Ovary (tissue), 9 donors: ENCODE results near the gene IL21R. TPM values are rescaled to one million over a fixed set of nuclear protein-coding genes. Genes with fewer than 3 reads are reported as not detected.
"Not testable (repeated sequence)": the region's sequence is repeated elsewhere in the genome, so short reads cannot be mapped to it uniquely, and the experiment has no call there.

Experiments used
- DNase-seq, 5 donors: peaks; one replicate each; pipeline ENCODE4 v3.0.0-alpha.2; 2019 to 2020
- H3K27ac ChIP-seq, 2 donors: fragments of 200-600 bp; one replicate each; pipeline versions ENCODE4 v1.5.1 to v1.8.0; 2019 to 2022
- H3K27me3 ChIP-seq: fragments of 200-600 bp; one replicate; pipeline ENCODE4 v1.8.0; 2022
- H3K36me3 ChIP-seq: fragments of 200-600 bp; sonication (generic); one replicate; pipeline ENCODE4 v1.5.1; 2019
- H3K4me1 ChIP-seq: one replicate; pipeline ENCODE4 v1.8.1; 2013; ENCODE audit warnings: mild to moderate bottlenecking, moderate library complexity; ENCODE audit not compliant: insufficient read depth
- H3K4me3 ChIP-seq: fragments of 200-600 bp; sonication (generic); one replicate; pipeline ENCODE4 v1.5.1; 2017
- H3K9me3 ChIP-seq, 2 donors: fragments of 200-600 bp in 1 of 2; sonication (generic) in 1 of 2; one replicate each; pipeline versions ENCODE4 v1.5.1 to v1.8.1; 2013 to 2019; ENCODE audit warnings: mild to moderate bottlenecking in 1 of 2, moderate library complexity in 1 of 2
- EP300 ChIP-seq: sonication (generic); formaldehyde crosslinking; IDR thresholded peaks from one replicate; pipeline ENCODE4 v1.6.1; 2017; ENCODE audit warnings: antibody characterized with exemption
- POLR2A ChIP-seq: fragments of 450-650 bp; IDR thresholded peaks from one replicate; pipeline ENCODE4 v1.6.1; 2017; ENCODE audit warnings: antibody characterized with exemption, mild to moderate bottlenecking, moderate library complexity
- WGBS, 3 donors: extraction: QIAGEN DNeasy Blood & Tissue Kit in 1 of 3; methylation state at CpG; one replicate each; pipeline versions ENCODE4 v1.1.5 to v1.1.7; 2013 to 2017; 5-methylcytosine and 5-hydroxymethylcytosine counted together
- intact Hi-C, 4 donors: fragments of 100-400 bp; cut with DNase I; formaldehyde crosslinking; loops; one replicate each; pipeline versions ENCODE4 v1.11.0 to v1.15.1; 2022 to 2023
- polyA plus RNA-seq, 2 donors: library from polyadenylated mRNA; stranded (reverse); fragments of 200-250 nt in 1 of 2; fragments of 350-450 nt in 1 of 2; fragmentation: Illumina TruSeq in 1 of 2; extraction: RNeasy Lipid Tissue Mini Kit (QIAGEN cat#74804) in 1 of 2; gene quantifications; one replicate each; pipeline ENCODE4 v1.2.3, GENCODE V29; 2013 to 2014
- total RNA-seq, 7 donors: library from RNA; depleted of rRNA in 2 of 7; stranded (reverse); fragments of >200 nt in 2 of 7; fragmentation: NEBNext Ultra II Directional in 3 of 7; extraction: Animal tissue kit (Norgen Biotek cat#: 25700) in 3 of 7; gene quantifications; one replicate each; pipeline versions ENCODE4 v1.1.0 to v1.2.4, GENCODE V29; 2016 to 2023
- TF ChIP-seq, protein P1 (sequence below), 3 donors: fragments of 450-650 bp in 2 of 3; fragments of 200-600 bp in 1 of 3; IDR thresholded peaks; one replicate each; pipeline versions ENCODE4 v1.5.1 to v1.8.0; 2016 to 2022; ENCODE audit warnings: antibody characterized with exemption in 3 of 3, mild to moderate bottlenecking in 1 of 3
- donor health status: DM: no; HTN: no; CAD: no; lungs with moderate emphysema.
- donor health status: DM: no; HTN: no; CAD: no.
- donor health status: Bipolar disorder and iron deficiency.
- donor health status: DM: yes; HTN: yes; CAD: no.
- donor health status: DM: no; HTN: no; CAD: no.
- donor health status: DM: yes; HTN: yes; CAD: no.

IL21R gene
- total and polyA plus RNA-seq, 9 donors, result 0.01 to 1.00 (median 0.23) TPM; not detected in 2

DNA sequence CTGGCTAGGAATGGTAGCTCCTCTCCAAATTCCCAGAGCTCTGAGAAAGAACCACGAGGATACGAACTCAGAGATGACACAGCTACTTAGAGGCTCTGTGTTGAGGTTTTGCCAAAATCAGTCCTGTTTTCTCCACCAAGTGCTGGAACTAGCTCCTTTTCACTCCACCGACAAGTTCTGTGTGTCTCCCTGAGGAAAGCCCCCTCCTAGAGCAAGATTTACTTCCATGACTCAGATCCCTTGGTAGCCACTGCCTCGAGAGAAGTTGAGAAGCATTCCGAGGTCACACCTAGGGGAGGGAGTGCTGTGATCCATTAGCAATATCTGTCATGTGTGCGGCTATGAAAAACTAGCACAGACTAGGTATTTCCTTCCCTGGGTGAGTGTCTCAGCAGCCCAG, 30.6 kb downstream of the IL21R start:
- Histone ChIP-seq H3K36me3 (no peaks in the 10 kb centered on the region), H3K9me3 (no peaks in the 10 kb centered on the region), H3K27me3 (no peaks in the 10 kb centered on the region), H3K4me1 (no peaks in the 10 kb centered on the region), H3K27ac (no peak overlapping the region), H3K4me3 (no peak overlapping the region)
- intact Hi-C loops, result no loop called here
- WGBS, 3 donors, result 10 to 13% (median 11%) methylated on average over 6 of the region's 6 CpGs
- TF ChIP-seq EP300, result no peak
- TF ChIP-seq POLR2A, result no peak
- TF ChIP-seq, protein P1, sequence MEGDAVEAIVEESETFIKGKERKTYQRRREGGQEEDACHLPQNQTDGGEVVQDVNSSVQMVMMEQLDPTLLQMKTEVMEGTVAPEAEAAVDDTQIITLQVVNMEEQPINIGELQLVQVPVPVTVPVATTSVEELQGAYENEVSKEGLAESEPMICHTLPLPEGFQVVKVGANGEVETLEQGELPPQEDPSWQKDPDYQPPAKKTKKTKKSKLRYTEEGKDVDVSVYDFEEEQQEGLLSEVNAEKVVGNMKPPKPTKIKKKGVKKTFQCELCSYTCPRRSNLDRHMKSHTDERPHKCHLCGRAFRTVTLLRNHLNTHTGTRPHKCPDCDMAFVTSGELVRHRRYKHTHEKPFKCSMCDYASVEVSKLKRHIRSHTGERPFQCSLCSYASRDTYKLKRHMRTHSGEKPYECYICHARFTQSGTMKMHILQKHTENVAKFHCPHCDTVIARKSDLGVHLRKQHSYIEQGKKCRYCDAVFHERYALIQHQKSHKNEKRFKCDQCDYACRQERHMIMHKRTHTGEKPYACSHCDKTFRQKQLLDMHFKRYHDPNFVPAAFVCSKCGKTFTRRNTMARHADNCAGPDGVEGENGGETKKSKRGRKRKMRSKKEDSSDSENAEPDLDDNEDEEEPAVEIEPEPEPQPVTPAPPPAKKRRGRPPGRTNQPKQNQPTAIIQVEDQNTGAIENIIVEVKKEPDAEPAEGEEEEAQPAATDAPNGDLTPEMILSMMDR (IDR thresholded peaks at IDR 0.05), result no peak
- no peak for DNase-seq

DNA sequence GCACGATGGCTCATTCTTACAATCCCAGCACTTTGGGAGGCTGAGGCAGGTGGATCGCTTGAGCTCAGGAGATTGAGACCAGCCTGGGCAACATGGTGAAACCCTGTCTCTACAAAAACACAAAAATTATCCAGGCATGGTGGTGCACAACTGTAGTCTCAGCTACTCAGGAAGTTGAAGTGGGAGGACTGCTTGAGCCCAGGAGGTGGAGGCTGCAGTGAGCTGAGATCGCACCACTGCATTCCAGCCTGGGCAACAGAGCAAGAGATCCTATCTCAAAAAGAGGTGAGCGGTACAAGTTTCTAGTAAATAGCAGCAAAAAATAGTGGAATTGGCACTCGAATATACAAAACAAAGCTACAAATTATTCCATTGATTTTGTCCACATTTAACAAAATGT, 31.2 kb downstream of the IL21R start:
- H3K27ac ChIP-seq, H3K4me3 ChIP-seq, H3K36me3 ChIP-seq, H3K4me1 ChIP-seq, H3K9me3 ChIP-seq, H3K27me3 ChIP-seq, intact Hi-C loops: not testable (repeated sequence)
- DNase-seq, result peak in 1 of 5 donors; percentile 1
- WGBS, 3 donors, result 71 to 77% (median 72%) methylated on average over 5 of the region's 5 CpGs

DNA sequence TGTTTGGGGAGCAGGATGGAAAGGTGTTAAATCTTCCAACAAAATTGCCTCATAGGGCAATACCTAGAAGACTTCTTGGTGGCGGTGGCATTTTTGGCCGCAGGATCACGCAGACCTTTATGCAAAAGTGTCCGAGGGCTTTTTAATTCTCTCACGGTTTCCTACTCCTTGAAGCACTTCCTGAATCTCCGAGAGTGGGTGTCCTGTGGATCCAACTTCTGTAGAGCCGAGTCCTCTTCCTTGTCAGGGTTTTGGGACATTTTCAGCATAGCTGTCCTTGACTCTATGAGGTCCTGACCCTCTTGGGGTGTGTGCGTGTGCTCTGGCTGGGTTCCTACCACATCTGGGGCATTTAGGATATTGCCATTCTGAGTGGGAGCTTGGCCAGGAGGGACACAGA, 31.7 kb downstream of the IL21R start:
- DNase-seq, result no peak
- H3K4me1 ChIP-seq, result no peaks in the 10 kb centered on the region
- TF ChIP-seq EP300, result no peak
- no peak for TF ChIP-seq POLR2A
- TF ChIP-seq, protein P1 (IDR thresholded peaks at IDR 0.05), result no peak
- no peaks in the 10 kb centered on the region for H3K9me3 ChIP-seq
- no peak overlapping the region for H3K4me3 ChIP-seq
- H3K27me3 ChIP-seq, result no peaks in the 10 kb centered on the region
- no peaks in the 10 kb centered on the region for H3K36me3 ChIP-seq
- WGBS, 3 donors, result 64 to 71% (median 67%) methylated on average over 8 of the region's 8 CpGs
- intact Hi-C loops, result no loop called here
- no peak overlapping the region for H3K27ac ChIP-seq

DNA sequence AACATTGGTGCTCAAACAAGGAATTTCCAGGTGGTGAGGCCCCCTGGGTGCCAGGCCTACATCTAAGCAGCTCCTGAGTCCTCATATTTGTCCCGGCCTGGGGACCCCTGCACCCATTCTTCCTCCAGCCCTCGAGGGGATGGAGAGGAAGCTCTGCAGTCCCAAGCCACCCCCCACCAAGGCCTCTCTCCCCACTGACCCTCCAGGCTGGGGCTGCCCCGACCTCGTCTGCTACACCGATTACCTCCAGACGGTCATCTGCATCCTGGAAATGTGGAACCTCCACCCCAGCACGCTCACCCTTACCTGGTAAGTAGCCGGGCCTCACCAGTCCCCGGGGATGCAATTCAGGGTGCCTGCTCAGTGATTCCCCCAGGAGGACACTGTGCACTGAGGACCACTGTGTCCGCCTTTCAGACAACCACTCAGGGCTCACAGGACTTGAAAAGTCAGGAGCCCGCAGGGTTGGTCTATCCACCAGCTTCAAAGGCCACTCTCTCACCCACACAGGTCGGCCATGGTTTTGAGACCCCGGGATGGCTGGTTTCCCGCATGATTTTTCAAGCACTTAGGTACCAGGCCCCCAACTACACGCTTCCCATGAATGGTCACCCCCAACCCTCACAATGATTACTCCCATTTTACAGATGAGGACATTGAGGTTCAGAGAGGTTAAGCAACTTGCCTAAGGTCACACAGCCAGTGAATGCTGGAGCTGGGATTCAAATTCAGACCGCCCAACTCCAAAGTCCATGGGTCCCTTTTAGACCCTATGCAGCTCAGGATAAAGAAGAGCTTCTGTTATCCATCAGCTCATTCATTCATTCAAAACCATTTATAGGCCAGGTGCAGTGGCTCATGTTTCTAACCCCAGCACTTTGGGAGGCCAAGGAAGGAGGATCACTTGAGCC, 32.4 kb downstream of the IL21R start:
- Histone ChIP-seq H3K27me3 (no peaks in the 10 kb centered on the region), H3K36me3 (no peaks in the 10 kb centered on the region), H3K4me1 (no peaks in the 10 kb centered on the region), H3K9me3 (no peaks in the 10 kb centered on the region), H3K4me3 (no peak overlapping the region), H3K27ac (no peak overlapping the region)
- WGBS, 3 donors, result 81 to 82% (median 82%) methylated on average over 16 of the region's 16 CpGs
- DNase-seq, result peak in 3 of 5 donors; percentile 1 to 15 (median 2)
- TF ChIP-seq POLR2A, result no peak
- TF ChIP-seq, protein P1 (IDR thresholded peaks at IDR 0.05), result no peak
- TF ChIP-seq EP300, result no peak
- intact Hi-C loops, result no loop called here

DNA sequence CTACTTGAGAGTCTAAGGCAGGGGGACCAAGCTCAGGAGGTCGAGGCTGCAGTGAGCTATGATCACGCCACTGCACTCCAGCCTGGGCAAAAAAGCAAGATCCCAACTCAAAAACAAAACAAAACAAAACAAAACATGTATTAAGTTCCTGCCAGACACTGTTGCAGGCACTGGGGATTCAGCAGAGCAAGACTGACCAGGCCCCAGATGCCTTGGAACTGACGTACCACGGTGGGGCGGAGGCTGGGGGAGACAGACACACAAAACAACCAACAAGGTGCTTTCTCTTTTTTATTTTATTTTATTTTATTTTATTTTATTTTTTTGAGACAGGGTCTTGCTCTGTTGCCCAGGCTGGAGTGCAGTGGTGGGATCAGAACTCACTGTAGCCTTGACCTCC, 33.2 kb downstream of the IL21R start:
- DNase-seq, result peak in 2 of 5 donors; percentile 1 to 2
- H3K4me3 ChIP-seq, intact Hi-C loops, H3K27ac ChIP-seq, H3K27me3 ChIP-seq, H3K9me3 ChIP-seq, H3K4me1 ChIP-seq, H3K36me3 ChIP-seq: not testable (repeated sequence)
- WGBS, 3 donors, result 86 to 91% (median 88%) methylated on average over 5 of the region's 5 CpGs
